Measurements from ENCODE around the gene SLC16A10. TPM values are rescaled to one million over a fixed set of nuclear protein-coding genes. Genes with fewer than 3 reads are reported as not detected.
A peak's percentile ranks its signal among the peaks of the same experiment; 100 is the strongest.

The SLC16A10 gene
- total and polyA plus RNA-seq, 2 of the 13 experiments (the other 11 are each of a cell fraction or from before 2014, with no cell fraction given), result 8.2 to 20.1 TPM

DNA sequence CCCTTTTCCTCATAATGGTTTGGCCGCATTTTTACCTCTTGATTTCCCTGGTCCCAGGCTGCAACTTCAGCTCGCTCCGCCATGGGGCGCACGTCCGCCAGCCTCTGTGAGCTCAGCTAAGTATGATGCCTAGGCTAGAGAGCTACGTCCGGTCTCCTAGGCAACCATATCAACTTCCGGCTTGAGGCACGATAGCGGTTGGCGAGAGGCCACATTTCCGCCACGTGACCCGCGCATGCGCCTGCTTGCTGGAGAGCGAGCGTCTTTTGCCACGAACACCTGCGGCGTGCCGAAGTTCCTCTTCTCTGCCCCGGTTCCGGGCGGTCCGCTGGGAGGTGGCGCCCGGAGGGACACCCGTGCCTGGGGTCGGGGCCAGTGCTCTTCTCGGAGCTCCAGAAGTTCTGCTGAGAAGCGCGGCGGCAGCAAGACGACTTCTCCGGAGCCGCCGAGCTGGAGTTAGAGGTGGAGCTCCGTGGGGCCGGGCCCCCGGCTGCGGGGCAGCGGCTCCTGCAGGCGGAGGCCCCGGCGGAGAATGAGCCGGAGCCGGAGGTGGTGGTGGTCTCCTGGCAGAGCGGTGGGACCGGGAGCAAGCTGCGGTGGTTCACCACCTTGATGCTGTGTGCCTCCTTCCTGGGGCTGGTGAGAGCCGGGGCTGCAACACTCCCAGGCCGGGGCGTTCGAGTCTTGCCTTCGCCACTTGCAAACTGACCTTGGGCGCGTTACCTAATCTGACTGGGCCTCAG, 172.0 kb downstream of the SLC16A10 start (continued):
- TF ChIP-seq, protein P1, sequence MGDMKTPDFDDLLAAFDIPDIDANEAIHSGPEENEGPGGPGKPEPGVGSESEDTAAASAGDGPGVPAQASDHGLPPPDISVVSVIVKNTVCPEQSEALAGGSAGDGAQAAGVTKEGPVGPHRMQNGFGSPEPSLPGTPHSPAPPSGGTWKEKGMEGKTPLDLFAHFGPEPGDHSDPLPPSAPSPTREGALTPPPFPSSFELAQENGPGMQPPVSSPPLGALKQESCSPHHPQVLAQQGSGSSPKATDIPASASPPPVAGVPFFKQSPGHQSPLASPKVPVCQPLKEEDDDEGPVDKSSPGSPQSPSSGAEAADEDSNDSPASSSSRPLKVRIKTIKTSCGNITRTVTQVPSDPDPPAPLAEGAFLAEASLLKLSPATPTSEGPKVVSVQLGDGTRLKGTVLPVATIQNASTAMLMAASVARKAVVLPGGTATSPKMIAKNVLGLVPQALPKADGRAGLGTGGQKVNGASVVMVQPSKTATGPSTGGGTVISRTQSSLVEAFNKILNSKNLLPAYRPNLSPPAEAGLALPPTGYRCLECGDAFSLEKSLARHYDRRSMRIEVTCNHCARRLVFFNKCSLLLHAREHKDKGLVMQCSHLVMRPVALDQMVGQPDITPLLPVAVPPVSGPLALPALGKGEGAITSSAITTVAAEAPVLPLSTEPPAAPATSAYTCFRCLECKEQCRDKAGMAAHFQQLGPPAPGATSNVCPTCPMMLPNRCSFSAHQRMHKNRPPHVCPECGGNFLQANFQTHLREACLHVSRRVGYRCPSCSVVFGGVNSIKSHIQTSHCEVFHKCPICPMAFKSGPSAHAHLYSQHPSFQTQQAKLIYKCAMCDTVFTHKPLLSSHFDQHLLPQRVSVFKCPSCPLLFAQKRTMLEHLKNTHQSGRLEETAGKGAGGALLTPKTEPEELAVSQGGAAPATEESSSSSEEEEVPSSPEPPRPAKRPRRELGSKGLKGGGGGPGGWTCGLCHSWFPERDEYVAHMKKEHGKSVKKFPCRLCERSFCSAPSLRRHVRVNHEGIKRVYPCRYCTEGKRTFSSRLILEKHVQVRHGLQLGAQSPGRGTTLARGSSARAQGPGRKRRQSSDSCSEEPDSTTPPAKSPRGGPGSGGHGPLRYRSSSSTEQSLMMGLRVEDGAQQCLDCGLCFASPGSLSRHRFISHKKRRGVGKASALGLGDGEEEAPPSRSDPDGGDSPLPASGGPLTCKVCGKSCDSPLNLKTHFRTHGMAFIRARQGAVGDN (CRISPR knock-in tag; IDR thresholded peaks at IDR 0.05), result peak; percentile 98
- TF ChIP-seq RARG (CRISPR knock-in tag; IDR thresholded peaks at IDR 0.05; ENCODE audit: low read depth) (no peak), TOE1 (CRISPR knock-in tag; IDR thresholded peaks at IDR 0.05) (0 out of 2 replicates have a peak, but pooled peaks have one; percentile 68), ZNF17 (CRISPR knock-in tag; IDR thresholded peaks at IDR 0.05) (no peak), SMAD3 (CRISPR knock-in tag; IDR thresholded peaks at IDR 0.05) (peak; percentile 88), MTF2 (CRISPR knock-in tag; IDR thresholded peaks at IDR 0.05; ENCODE audit: borderline replicate concordance) (peak; percentile 85; the same call in 1 of the 2 replicates), FOXP1 (IDR thresholded peaks at IDR 0.05) (no peak), FOXP1 (CRISPR knock-in tag; IDR thresholded peaks at IDR 0.05) (no peak), ZNF570 (CRISPR knock-in tag; IDR thresholded peaks at IDR 0.05; ENCODE audit: borderline replicate concordance) (0 out of 2 replicates have a peak, but pooled peaks have one; percentile 34), RBM39 (IDR thresholded peaks at IDR 0.05; ENCODE audit: low read depth, low read length, poor library complexity, severe bottlenecking) (no peak), CBX1 (IDR thresholded peaks at IDR 0.05; ENCODE audit: low read depth) (no peak), KDM6A (CRISPR knock-in tag; IDR thresholded peaks at IDR 0.05; ENCODE audit: low read depth) (no peak), ZNF430 (CRISPR knock-in tag; IDR thresholded peaks at IDR 0.05) (peak; percentile 87; the same call in 1 of the 2 replicates)
- TF ChIP-seq, protein P2, sequence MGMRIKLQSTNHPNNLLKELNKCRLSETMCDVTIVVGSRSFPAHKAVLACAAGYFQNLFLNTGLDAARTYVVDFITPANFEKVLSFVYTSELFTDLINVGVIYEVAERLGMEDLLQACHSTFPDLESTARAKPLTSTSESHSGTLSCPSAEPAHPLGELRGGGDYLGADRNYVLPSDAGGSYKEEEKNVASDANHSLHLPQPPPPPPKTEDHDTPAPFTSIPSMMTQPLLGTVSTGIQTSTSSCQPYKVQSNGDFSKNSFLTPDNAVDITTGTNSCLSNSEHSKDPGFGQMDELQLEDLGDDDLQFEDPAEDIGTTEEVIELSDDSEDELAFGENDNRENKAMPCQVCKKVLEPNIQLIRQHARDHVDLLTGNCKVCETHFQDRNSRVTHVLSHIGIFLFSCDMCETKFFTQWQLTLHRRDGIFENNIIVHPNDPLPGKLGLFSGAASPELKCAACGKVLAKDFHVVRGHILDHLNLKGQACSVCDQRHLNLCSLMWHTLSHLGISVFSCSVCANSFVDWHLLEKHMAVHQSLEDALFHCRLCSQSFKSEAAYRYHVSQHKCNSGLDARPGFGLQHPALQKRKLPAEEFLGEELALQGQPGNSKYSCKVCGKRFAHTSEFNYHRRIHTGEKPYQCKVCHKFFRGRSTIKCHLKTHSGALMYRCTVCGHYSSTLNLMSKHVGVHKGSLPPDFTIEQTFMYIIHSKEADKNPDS (CRISPR knock-in tag; IDR thresholded peaks at IDR 0.05), result peak; percentile 90; the same call in 1 of the 2 replicates
- TF ChIP-seq, protein P3, sequence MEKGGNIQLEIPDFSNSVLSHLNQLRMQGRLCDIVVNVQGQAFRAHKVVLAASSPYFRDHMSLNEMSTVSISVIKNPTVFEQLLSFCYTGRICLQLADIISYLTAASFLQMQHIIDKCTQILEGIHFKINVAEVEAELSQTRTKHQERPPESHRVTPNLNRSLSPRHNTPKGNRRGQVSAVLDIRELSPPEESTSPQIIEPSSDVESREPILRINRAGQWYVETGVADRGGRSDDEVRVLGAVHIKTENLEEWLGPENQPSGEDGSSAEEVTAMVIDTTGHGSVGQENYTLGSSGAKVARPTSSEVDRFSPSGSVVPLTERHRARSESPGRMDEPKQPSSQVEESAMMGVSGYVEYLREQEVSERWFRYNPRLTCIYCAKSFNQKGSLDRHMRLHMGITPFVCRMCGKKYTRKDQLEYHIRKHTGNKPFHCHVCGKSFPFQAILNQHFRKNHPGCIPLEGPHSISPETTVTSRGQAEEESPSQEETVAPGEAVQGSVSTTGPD (CRISPR knock-in tag; IDR thresholded peaks at IDR 0.05), result no peak
- TF ChIP-seq, protein P4, sequence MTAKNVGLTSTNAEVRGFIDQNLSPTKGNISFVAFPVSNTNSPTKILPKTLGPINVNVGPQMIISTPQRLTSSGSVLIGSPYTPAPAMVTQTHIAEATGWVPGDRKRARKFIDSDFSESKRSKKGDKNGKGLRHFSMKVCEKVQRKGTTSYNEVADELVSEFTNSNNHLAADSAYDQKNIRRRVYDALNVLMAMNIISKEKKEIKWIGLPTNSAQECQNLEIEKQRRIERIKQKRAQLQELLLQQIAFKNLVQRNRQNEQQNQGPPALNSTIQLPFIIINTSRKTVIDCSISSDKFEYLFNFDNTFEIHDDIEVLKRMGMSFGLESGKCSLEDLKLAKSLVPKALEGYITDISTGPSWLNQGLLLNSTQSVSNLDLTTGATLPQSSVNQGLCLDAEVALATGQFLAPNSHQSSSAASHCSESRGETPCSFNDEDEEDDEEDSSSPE (CRISPR knock-in tag; IDR thresholded peaks at IDR 0.05), result no peak; the same call in 1 of the 2 replicates
- TF ChIP-seq, protein P5, sequence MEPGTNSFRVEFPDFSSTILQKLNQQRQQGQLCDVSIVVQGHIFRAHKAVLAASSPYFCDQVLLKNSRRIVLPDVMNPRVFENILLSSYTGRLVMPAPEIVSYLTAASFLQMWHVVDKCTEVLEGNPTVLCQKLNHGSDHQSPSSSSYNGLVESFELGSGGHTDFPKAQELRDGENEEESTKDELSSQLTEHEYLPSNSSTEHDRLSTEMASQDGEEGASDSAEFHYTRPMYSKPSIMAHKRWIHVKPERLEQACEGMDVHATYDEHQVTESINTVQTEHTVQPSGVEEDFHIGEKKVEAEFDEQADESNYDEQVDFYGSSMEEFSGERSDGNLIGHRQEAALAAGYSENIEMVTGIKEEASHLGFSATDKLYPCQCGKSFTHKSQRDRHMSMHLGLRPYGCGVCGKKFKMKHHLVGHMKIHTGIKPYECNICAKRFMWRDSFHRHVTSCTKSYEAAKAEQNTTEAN (CRISPR knock-in tag; conservative IDR thresholded peaks at IDR 0.05), result no peak
- TF ChIP-seq, protein P6, sequence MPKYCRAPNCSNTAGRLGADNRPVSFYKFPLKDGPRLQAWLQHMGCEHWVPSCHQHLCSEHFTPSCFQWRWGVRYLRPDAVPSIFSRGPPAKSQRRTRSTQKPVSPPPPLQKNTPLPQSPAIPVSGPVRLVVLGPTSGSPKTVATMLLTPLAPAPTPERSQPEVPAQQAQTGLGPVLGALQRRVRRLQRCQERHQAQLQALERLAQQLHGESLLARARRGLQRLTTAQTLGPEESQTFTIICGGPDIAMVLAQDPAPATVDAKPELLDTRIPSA (CRISPR knock-in tag; IDR thresholded peaks at IDR 0.05; ENCODE audit: borderline replicate concordance), result no peak
